Hypothalamus (tissue), 51 donors: Measurements from ENCODE around the gene TPSG1.

Source experiments
- DNase-seq, 51 donors: peaks; one replicate each; lab custom pipeline; 2025; lab: John Stamatoyannopoulos, UW

Gene TPSG1

GRCh38 chr16:1217526-1217925 lies 7.5 kb downstream of the TPSG1 start:
- no peak for DNase-seq

DNA sequence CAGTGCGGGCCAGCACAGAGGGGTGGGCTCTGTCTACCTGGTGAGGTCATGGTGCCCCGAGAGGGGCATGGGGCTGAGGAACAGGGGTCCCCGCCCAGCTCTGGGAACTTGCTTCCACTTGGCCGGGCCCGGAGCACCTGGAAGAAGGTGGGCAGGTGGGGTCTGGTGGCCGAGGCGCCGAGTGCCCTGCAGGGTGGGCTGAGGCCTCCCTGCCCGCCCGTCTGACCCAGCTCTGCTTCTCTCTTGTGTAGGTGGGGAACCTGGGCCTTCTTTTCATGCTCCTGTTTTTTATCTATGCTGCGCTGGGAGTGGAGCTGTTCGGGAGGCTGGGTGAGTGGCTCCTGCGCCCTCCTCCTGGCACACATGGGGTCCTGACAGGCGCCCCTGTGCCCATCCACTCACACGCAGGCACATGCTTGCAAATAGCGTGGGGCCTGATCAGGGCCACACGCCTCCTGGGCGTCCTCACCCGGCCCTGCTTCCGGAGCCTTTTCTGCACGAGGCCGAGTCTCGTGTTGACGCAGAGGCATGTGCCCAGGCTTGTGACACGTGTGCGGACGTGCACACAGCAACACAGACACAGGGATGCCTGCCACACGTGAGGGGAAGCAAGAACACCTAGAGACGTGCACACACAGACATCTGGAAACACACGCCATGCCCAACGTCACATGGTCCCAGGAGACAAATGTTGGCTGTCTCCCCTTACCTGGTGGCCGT lies 8.2 kb downstream of the TPSG1 start:
- DNase-seq = no peak

DNA sequence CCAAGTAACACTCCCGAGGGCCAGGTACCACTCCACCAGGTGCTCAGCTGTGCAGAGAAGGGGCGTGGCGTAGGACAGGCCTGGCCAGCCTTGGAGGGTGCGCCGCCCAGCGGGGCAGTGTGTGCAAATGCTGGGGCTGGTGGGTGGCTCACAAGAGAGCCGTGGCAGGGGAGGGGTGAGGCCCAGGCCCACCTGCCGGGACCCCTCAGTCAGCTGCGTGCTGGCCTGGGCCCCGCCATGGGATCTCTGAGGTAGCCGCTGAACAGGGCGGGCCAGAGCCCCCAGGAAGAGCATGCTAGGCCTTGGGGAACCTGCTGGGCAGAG lies 8.8 kb downstream of the TPSG1 start:
- DNase-seq = no peak

- DNase-seq = no peak
Observed at GRCh38 chr16:1215574-1216295, 9.3 kb downstream of the TPSG1 start.

GRCh38 chr16:1214719-1215118 lies 10.3 kb downstream of the TPSG1 start:
- no peak for DNase-seq

DNA sequence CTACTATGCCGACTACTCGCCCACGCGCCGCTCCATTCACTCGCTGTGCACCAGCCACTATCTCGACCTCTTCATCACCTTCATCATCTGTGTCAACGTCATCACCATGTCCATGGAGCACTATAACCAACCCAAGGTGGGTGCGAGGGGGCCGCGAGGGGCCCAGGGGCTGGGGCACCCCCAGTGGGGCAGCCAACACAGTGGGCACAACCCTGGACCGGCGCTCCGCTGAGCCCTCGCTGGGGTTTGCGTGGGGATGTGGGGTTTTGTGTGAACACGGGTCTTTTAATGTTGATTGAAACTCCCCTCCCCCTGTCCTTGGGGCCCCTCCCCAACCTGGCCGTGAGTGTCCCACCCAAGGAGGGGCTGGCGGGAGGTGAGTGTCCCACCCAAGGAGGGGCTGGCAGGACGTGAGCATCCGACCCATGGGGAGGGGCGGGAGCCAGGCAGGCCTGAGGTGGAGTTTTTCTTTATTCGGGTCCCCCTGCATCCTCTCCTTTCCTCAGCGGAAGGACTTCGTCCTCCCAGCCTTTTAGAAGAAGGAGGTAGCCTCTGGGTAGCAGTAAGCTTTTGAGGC lies 11.2 kb downstream of the TPSG1 start:
- no peak for DNase-seq

DNA sequence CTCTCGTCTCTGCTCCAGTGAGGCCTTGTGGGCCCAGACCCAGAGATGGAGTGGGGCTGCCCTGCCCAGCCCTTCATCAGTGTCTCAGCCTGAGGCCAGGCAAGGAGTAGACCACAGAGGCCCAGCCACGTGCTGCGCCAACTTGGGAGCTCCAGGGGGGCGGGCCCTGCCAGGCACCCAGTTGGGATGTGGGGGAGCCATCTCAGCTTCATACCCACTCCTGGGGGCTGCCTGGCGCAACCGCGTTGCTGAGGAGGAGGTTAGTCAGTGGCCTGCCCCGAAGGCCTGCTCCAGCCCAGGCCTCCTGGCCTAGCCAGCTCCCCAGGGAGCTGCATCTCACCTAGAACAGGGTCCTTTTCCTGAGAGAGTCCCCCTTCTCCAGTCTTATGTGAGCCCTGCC lies 11.8 kb downstream of the TPSG1 start:
- no peak for DNase-seq

DNA sequence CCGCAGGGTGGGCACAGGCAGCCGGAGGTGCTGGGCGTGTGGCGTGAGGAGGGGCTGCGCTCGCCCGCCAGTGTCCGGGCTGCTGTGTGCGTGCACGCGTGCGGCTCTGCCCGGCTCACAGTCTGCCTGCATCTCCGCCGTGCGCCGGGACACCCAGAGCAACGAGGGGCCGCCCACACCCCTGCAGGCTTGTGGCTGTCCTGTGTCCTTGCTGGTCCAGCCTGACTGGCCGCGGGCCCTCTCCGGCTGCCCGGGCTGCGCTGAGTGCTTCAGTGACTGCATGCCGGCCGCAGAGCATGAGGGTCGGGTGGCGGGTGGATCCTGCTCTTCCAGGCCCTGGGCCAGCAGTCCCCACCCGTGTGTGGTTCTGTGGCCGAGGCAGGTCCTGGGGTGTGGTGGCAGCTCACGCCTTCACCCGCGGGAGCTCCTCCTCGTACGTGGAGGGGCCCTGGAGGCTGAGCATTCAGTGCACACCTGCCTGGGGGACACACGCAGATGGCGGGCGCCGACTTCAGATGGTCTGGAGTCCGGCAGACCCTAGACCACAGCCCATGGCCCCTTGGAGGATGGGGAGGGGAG lies 12.4 kb downstream of the TPSG1 start:
- DNase-seq = no peak

- peak in 1 of 51 donors; percentile 6 for DNase-seq
Observed at GRCh38 chr16:1211451-1212268, 13.4 kb downstream of the TPSG1 start.

DNA sequence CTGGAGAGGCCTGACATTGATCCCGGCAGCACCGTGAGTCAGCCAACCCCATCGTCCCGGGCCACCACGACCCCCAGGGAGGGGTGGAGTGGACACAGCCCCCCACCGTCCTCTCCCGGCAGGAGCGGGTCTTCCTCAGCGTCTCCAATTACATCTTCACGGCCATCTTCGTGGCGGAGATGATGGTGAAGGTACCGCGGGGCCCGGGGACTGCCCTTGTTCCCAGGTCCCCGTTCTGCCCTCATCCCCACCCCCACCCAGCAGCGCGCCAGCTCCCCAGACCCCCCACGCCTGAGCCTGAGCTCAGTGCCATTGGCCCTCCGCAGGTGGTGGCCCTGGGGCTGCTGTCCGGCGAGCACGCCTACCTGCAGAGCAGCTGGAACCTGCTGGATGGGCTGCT lies 14.6 kb downstream of the TPSG1 start:
- no peak for DNase-seq

- DNase-seq = no peak
Observed at GRCh38 chr16:1209081-1209480, 16.0 kb downstream of the TPSG1 start.

- DNase-seq = no peak
Observed at GRCh38 chr16:1208239-1208830, 16.7 kb downstream of the TPSG1 start.

DNA sequence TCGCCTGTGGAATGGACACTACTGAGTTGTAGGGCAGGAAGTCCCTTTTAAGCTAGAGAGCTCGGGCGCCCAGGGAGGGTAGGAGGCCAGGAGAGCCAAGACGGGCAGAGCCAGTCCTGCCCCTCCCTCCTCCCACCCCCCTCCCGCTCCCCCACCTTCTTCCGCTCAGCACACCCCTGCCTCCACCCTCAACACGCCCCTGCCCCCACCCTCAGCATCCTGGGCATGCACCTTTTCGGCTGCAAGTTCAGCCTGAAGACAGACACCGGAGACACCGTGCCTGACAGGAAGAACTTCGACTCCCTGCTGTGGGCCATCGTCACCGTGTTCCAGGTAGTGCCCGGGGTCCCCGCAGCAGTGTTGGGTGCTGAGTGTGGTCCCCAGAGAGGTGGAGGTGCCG lies 18.3 kb downstream of the TPSG1 start:
- DNase-seq = no peak

DNA sequence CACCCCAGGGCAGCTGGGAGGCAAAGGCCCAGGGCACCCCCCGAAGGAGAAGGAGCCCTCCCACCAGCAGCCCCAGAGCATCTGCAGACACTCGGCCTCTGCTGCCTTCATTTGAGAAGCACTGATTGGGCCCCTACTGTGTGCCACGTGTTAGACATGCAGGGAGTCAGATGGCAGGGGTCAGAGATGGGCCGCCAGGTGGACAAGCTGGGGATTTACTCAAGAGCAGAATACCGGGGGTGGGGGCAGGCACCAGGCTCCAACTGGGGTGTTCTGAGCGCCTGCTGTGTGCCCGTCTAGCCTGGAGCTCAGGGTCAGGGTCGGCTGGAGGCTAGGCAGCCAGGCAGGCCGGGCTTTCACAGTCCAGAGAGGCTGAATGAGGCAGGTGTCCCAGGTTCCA lies 18.7 kb downstream of the TPSG1 start:
- DNase-seq = no peak

- DNase-seq = no peak
Observed at GRCh38 chr16:1204933-1205332, 20.1 kb downstream of the TPSG1 start.

DNA sequence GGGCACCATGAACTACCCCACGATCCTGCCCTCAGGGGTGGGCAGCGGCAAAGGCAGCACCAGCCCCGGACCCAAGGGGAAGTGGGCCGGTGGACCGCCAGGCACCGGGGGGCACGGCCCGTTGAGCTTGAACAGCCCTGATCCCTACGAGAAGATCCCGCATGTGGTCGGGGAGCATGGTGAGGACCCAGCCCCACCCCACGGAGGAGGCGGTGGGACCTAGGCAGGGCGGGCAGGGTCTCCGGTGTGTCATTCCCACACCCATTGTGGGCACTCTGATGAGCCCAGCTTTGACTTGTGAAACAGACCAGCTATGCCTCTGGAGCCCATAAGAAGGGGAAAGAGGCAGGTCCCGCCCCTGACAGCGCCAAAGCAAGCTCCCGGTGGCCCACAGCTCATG lies 22.8 kb downstream of the TPSG1 start:
- no peak for DNase-seq

GRCh38 chr16:1201444-1201843 lies 23.6 kb downstream of the TPSG1 start:
- DNase-seq = no peak

GRCh38 chr16:1200014-1200627 lies 24.9 kb downstream of the TPSG1 start:
- no peak for DNase-seq

DNA sequence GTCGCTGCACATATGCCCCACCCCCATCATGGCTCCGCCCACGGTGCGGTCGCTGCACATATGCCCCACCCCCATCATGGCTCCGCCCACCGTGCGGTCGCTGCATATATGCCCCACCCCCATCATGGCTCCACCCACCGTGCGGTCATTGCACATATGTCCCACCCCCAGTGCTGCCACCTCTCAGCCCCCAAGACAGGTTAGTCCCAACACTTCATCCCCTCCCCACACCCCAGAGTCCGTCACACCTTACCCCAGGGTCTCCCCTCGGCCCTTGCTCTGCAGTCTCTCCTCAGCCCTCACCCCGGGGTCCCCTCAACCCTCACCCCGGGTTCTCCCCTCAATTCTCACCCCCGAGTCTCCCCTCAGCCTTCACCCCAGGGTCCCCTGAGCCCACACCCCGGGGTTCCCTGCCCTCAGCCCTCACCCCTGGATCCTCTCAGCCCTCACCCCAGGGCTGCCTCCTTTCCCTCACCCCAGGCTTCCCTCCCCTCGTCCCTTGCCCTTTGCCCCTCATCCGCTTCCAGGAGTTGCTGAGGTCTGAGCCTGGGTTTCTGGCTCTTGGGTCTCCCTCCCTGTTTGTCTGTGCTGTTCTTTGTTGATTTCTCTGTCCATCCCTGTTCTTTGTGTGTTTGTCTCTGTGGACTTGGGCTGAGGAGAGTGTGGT lies 25.6 kb downstream of the TPSG1 start:
- DNase-seq = no peak
